GM06990 (cell line): ENCODE results near the gene C6orf52.
"Not testable (repeated sequence)": the region's sequence is repeated elsewhere in the genome, so short reads cannot be mapped to it uniquely, and the experiment has no call there.

ENCODE experiments used
- DNase-seq: peaks from one replicate; pipeline ENCODE4 v3.0.0-alpha.2; 2011; ENCODE audit not compliant: insufficient read length; ENCODE audit errors: extremely low read depth
- H3K27me3 ChIP-seq: replicated peaks from 2 replicates; pipeline ENCODE4 v1.6.0; 2011; ENCODE audit warnings: low read length; ENCODE audit not compliant: control insufficient read depth, insufficient read depth
- H3K36me3 ChIP-seq: 2 replicates; pipeline ENCODE4 v1.5.1; 2011; ENCODE audit warnings: low read length; ENCODE audit not compliant: control insufficient read depth, insufficient read depth
- H3K4me3 ChIP-seq: replicated peaks from 2 replicates; pipeline ENCODE4 v1.5.1; 2011; ENCODE audit warnings: low read depth, mild to moderate bottlenecking, control low read depth, low read length
- CTCF ChIP-seq: IDR thresholded peaks from 2 replicates; pipeline ENCODE4 v1.5.1; 2011; ENCODE audit warnings: low read length, control low read depth, mild to moderate bottlenecking, inconsistent platforms; ENCODE audit not compliant: insufficient read depth, poor library complexity, severe bottlenecking

The C6orf52 gene

GRCh38 chr6:10662742-10663141, 31.7 kb downstream of the C6orf52 start:
- no peak for TF ChIP-seq CTCF
- no peak for DNase-seq
- Histone ChIP-seq H3K4me3 (no peak overlapping the region), H3K27me3 (no peaks in the 10 kb centered on the region), H3K36me3 (no peaks in the 10 kb centered on the region)

GRCh38 chr6:10662207-10662606, 32.2 kb downstream of the C6orf52 start:
- TF ChIP-seq CTCF, result no peak
- no peaks in the 10 kb centered on the region for H3K36me3 ChIP-seq
- DNase-seq, result no peak

GRCh38 chr6:10660431-10661191, 33.8 kb downstream of the C6orf52 start:
- not testable (repeated sequence) for H3K4me3 ChIP-seq, H3K36me3 ChIP-seq, DNase-seq, H3K27me3 ChIP-seq

More at GRCh38 chr6:10662207-10662606, 32.2 kb downstream of the C6orf52 start:
- Histone ChIP-seq H3K27me3 (no peaks in the 10 kb centered on the region), H3K4me3 (no peak overlapping the region)

- Histone ChIP-seq H3K27me3 (no peaks in the 10 kb centered on the region), H3K4me3 (no peak overlapping the region), H3K36me3 (no peaks in the 10 kb centered on the region)
- TF ChIP-seq CTCF, result no peak
- DNase-seq, result peak; percentile 44
Observed at GRCh38 chr6:10659699-10660348, 34.6 kb downstream of the C6orf52 start.

GRCh38 chr6:10658910-10659698, 35.3 kb downstream of the C6orf52 start:
- peak; percentile 21 for DNase-seq
- H3K4me3 ChIP-seq, result no peak overlapping the region
- H3K36me3 ChIP-seq, result no peaks in the 10 kb centered on the region
- no peak for TF ChIP-seq CTCF
- no peaks in the 10 kb centered on the region for H3K27me3 ChIP-seq
